Placental pericyte (primary cell): ENCODE data around the gene STAT1. TPM values are rescaled to one million over a fixed set of nuclear protein-coding genes. Genes with fewer than 3 reads are reported as not detected.

Experiments used
- total RNA-seq: library from RNA; depleted of rRNA; stranded (reverse); fragments of >200 nt; gene quantifications from 2 replicates; pipeline ENCODE4 v1.2.3, GENCODE V29; 2012

Gene STAT1
- 94.9 and 156 TPM in 2 replicates for total RNA-seq

GRCh38 chr2:191013932-191014652 lies at the start of gene STAT1:
Gene STAT1, minus strand, starts transcription at chr2:191014171. Its CDS starts 4,168 bp downstream, at chr2:191010003.

Other genes starting within 250 kb of the STAT1 start
- 211 and 239 TPM in 2 replicates for gene GLS, start 133.3 kb downstream of the STAT1 start, total RNA-seq
- 1.1 and 2.1 TPM in 2 replicates for gene STAT4, start 136.8 kb upstream of the STAT1 start, total RNA-seq
- gene MYO1B, start 231.2 kb upstream of the STAT1 start, total RNA-seq, result 102 and 143 TPM in 2 replicates